H1 (cell line): ENCODE results near the gene HBS1L. TPM values are rescaled to one million over a fixed set of nuclear protein-coding genes. Genes with fewer than 3 reads are reported as not detected.

Experiments used
- CTCF ChIA-PET: fragments of 300-600 bp; sonication (Branson Sonifier 250); formaldehyde crosslinking; loops from one replicate; lab custom pipeline; 2021; ENCODE audit not compliant: partially characterized antibody; lab: Charles Lee
- POLR2A ChIA-PET: fragments of 300-600 bp; sonication (Branson Sonifier 250); formaldehyde crosslinking; loops from one replicate; lab custom pipeline; 2021; ENCODE audit warnings: inconsistent platforms; ENCODE audit not compliant: partially characterized antibody; lab: Charles Lee
- DNase-seq, 2 experiments: peaks; one replicate each; pipeline versions ENCODE4 v3.0.0 to v3.0.0-alpha.2; 2010 to 2022; ENCODE audit warnings: low spot score in 2 of 2, low read depth in 1 of 2, mixed read lengths in 1 of 2
- FAIRE-seq: peaks from 2 replicates; lab custom pipeline; 2011; peaks lifted over from hg19 to GRCh38; lab: Jason Lieb, UNC
- H2AFZ ChIP-seq: 2 replicates; pipeline ENCODE4 v1.8.1; 2012; ENCODE audit warnings: low read length, inconsistent platforms
- H2AK5ac ChIP-seq: 2 replicates; pipeline ENCODE4 v1.6.1; 2013; ENCODE audit warnings: low read depth, low read length
- H2BK120ac ChIP-seq: replicated peaks from 2 replicates; pipeline ENCODE3; 2013; ENCODE audit warnings: low read depth, low read length, inconsistent platforms
- H2BK12ac ChIP-seq: 2 replicates; pipeline ENCODE4 v1.6.1; 2013; ENCODE audit warnings: low read depth, low read length
- H2BK15ac ChIP-seq: 2 replicates; pipeline ENCODE4 v1.6.1; 2013; ENCODE audit warnings: low read length
- H2BK20ac ChIP-seq: 2 replicates; pipeline ENCODE4 v1.6.1; 2013; ENCODE audit warnings: low read length
- H2BK5ac ChIP-seq: 2 replicates; pipeline ENCODE4 v1.6.1; 2013; ENCODE audit warnings: low read depth, low read length
- H3K14ac ChIP-seq: 2 replicates; pipeline ENCODE4 v1.6.1; 2013; ENCODE audit warnings: inconsistent platforms; ENCODE audit not compliant: insufficient read length
- H3K18ac ChIP-seq: 2 replicates; pipeline ENCODE4 v1.6.1; 2013; ENCODE audit warnings: low read length; ENCODE audit errors: extremely low read depth
- H3K23ac ChIP-seq: 2 replicates; pipeline ENCODE4 v1.6.1; 2013; ENCODE audit warnings: inconsistent platforms; ENCODE audit not compliant: insufficient read length
- H3K23me2 ChIP-seq: 2 replicates; pipeline ENCODE4 v1.6.1; 2013; ENCODE audit warnings: low read depth, low read length
- H3K27ac ChIP-seq: 2 replicates; pipeline ENCODE4 v1.6.1; 2011; ENCODE audit warnings: low read depth, low read length, inconsistent platforms
- H3K27me3 ChIP-seq, 4 experiments: replicated peaks in 1 of 4; 1 replicate in 1 of 4; 2 replicates in 3 of 4; pipeline versions ENCODE4 v1.6.1 to v1.8.1; 2011 to 2013; ENCODE audit warnings: low read length in 3 of 4, mild to moderate bottlenecking in 3 of 4, inconsistent platforms in 2 of 4, mixed read lengths in 2 of 4, moderate library complexity in 1 of 4; ENCODE audit not compliant: control insufficient read depth in 3 of 4, insufficient read depth in 3 of 4; ENCODE audit errors: extremely low read depth in 1 of 4
- H3K36me3 ChIP-seq, 4 experiments: 2 replicates each; pipeline versions ENCODE4 v1.6.1 to v1.8.1; 2011 to 2013; ENCODE audit warnings: mild to moderate bottlenecking in 4 of 4, low read length in 3 of 4, moderate library complexity in 2 of 4, control low read depth in 1 of 4, inconsistent platforms in 1 of 4; ENCODE audit not compliant: insufficient read depth in 4 of 4, control insufficient read depth in 2 of 4
- H3K4ac ChIP-seq: replicated peaks from 2 replicates; pipeline ENCODE3; 2013; ENCODE audit warnings: low read length, low read depth, mixed read lengths, inconsistent platforms; ENCODE audit not compliant: insufficient read length
- H3K4me1 ChIP-seq, 4 experiments: replicated peaks in 1 of 4; 1 replicate in 1 of 4; 2 replicates in 3 of 4; pipeline versions ENCODE4 v1.6.1 to v1.8.1; 2011 to 2013; ENCODE audit warnings: low read length in 3 of 4, inconsistent platforms in 2 of 4, mixed read lengths in 1 of 4; ENCODE audit not compliant: insufficient read depth in 4 of 4, control insufficient read depth in 3 of 4
- H3K4me2 ChIP-seq, 2 experiments: 2 replicates each; pipeline versions ENCODE4 v1.6.1 to v1.8.1; 2011 to 2013; ENCODE audit warnings: low read depth in 2 of 2, low read length in 2 of 2, control low read depth in 1 of 2, inconsistent platforms in 1 of 2, mild to moderate bottlenecking in 1 of 2; ENCODE audit not compliant: insufficient read depth in 1 of 2
- H3K4me3 ChIP-seq, 4 experiments: fragments of 200-600, 300-600 bp in 1 of 4; sonication (generic), shearing (Covaris generic), sonication (Bioruptor Twin) in 1 of 4; 2 replicates each; pipeline versions ENCODE4 v1.5.1 to v1.8.1; 2011 to 2016; ENCODE audit warnings: low read length in 4 of 4, low read depth in 3 of 4, control low read depth in 2 of 4, inconsistent platforms in 2 of 4, mild to moderate bottlenecking in 2 of 4, mixed read lengths in 1 of 4, moderate library complexity in 1 of 4; ENCODE audit not compliant: insufficient read depth in 2 of 4; ENCODE audit errors: extremely low read depth in 1 of 4
- H3K56ac ChIP-seq: replicated peaks from 2 replicates; pipeline ENCODE3; 2013; ENCODE audit warnings: low read depth, mild to moderate bottlenecking, mixed read lengths, low read length, inconsistent platforms; ENCODE audit not compliant: insufficient read length
- H3K79me1 ChIP-seq: 2 replicates; pipeline ENCODE4 v1.6.1; 2013; ENCODE audit warnings: low read depth, low read length, control low read depth
- H3K79me2 ChIP-seq, 2 experiments: 2 replicates each; pipeline versions ENCODE4 v1.6.1 to v1.8.1; 2012 to 2013; ENCODE audit warnings: low read length in 2 of 2, mild to moderate bottlenecking in 2 of 2, inconsistent platforms in 1 of 2; ENCODE audit not compliant: insufficient read depth in 2 of 2, control insufficient read depth in 1 of 2
- H3K9ac ChIP-seq, 4 experiments: replicated peaks in 1 of 4; 1 replicate in 1 of 4; 2 replicates in 3 of 4; pipeline versions ENCODE4 v1.6.1 to v1.8.1; 2011 to 2013; ENCODE audit warnings: low read depth in 3 of 4, low read length in 3 of 4, control low read depth in 2 of 4, mild to moderate bottlenecking in 2 of 4, moderate library complexity in 2 of 4, inconsistent platforms in 1 of 4; ENCODE audit errors: extremely low read depth in 1 of 4
- H3K9me3 ChIP-seq, 2 experiments: 2 replicates each; pipeline versions ENCODE4 v1.6.1 to v1.8.1; 2012 to 2013; ENCODE audit warnings: mild to moderate bottlenecking in 2 of 2, moderate library complexity in 2 of 2, control low read depth in 1 of 2, inconsistent platforms in 1 of 2, low read depth in 1 of 2, low read length in 1 of 2, mixed read lengths in 1 of 2; ENCODE audit not compliant: insufficient read depth in 2 of 2
- H4K20me1 ChIP-seq, 2 experiments: replicated peaks in 1 of 2; 2 replicates each; pipeline versions ENCODE3 to v1.8.1; 2011 to 2013; ENCODE audit warnings: inconsistent platforms in 2 of 2, low read length in 2 of 2, mild to moderate bottlenecking in 1 of 2; ENCODE audit not compliant: insufficient read depth in 2 of 2, control insufficient read depth in 1 of 2
- H4K5ac ChIP-seq: 2 replicates; pipeline ENCODE4 v1.6.1; 2013; ENCODE audit warnings: low read length, low read depth, mixed read lengths, inconsistent platforms; ENCODE audit not compliant: insufficient read length
- H4K8ac ChIP-seq: 2 replicates; pipeline ENCODE4 v1.8.0; 2013; ENCODE audit warnings: mild to moderate bottlenecking, moderate library complexity, low read length, inconsistent platforms; ENCODE audit not compliant: insufficient read depth; ENCODE audit errors: extremely low read depth
- H4K91ac ChIP-seq: replicated peaks from 2 replicates; pipeline ENCODE3; 2013; ENCODE audit warnings: low read length, mixed read lengths, inconsistent platforms; ENCODE audit not compliant: insufficient read length
- CTCF ChIP-seq, 3 experiments: IDR thresholded peaks; 1 replicate in 2 of 3; 2 replicates in 1 of 3; pipeline versions ENCODE4 v1.5.1 to v1.6.1; 2011; ENCODE audit warnings: low read length in 3 of 3, mild to moderate bottlenecking in 3 of 3, inconsistent platforms in 2 of 3, low read depth in 1 of 3, moderate library complexity in 1 of 3; ENCODE audit not compliant: insufficient read depth in 1 of 3; ENCODE audit errors: control extremely low read depth in 1 of 3
- EZH2 ChIP-seq: fragments of 200-600 bp; sonication (generic); IDR thresholded peaks from 2 replicates; pipeline ENCODE4 v1.7.1; 2012; ENCODE audit warnings: low read depth, mild to moderate bottlenecking, moderate library complexity, low read length, inconsistent platforms; ENCODE audit not compliant: severe bottlenecking
- SP1 ChIP-seq: IDR thresholded peaks from 2 replicates; pipeline ENCODE4 v1.6.1; 2011; ENCODE audit warnings: low read depth, low read length
- WGBS, 2 experiments: shearing (Covaris generic) in 1 of 2; methylation state at CpG; one replicate each; pipeline versions ENCODE4 v1.1.6 to v1.1.7; 2013 to 2015; ENCODE audit warnings: low lambda C conversion rate in 2 of 2, mixed read lengths in 2 of 2, inconsistent platforms in 1 of 2, low coverage in 1 of 2, missing lambda C conversion rate in 1 of 2; ENCODE audit not compliant: insufficient replicate concordance in 2 of 2, insufficient coverage in 1 of 2, insufficient read length in 1 of 2; ENCODE audit errors: extremely low coverage in 1 of 2, missing lambda C conversion rate in 1 of 2; 5-methylcytosine and 5-hydroxymethylcytosine counted together
- polyA plus RNA-seq, 7 experiments: library from polyadenylated mRNA; depleted of rRNA in 3 of 7; stranded (reverse) in 5 of 7; unstranded in 2 of 7; fragments of >200 nt in 5 of 7; fragments of 200-250 nt in 2 of 7; gene quantifications; 1 replicate in 5 of 7; 2 replicates in 1 of 7; 4 replicates in 1 of 7; pipeline versions ENCODE4 v1.2.1 to v1.2.3, GENCODE V29; 2011 to 2013; ENCODE audit warnings: missing spikeins in 2 of 7, mixed read lengths in 2 of 7
- total RNA-seq: library from RNA; stranded (reverse); fragmentation: NEBNext Ultra II Directional; extraction: Animal tissue kit (Norgen Biotek cat#: 25700); gene quantifications from 2 replicates; pipeline ENCODE4 v1.2.1, GENCODE V29; 2021

HBS1L gene
- total and polyA plus RNA-seq, 2 of the 8 experiments (the other 6 are each of a cell fraction or from before 2014, with no cell fraction given), result 28.1 to 97.1 TPM

GRCh38 chr6:135096403-135097130, 41.9 kb upstream of the HBS1L start:
- Histone ChIP-seq H3K56ac (no peak overlapping the region), H3K4me1 (no peaks in the 10 kb centered on the region), H3K4me3 (no peak overlapping the region), H4K20me1 (no peaks in the 10 kb centered on the region), H3K36me3 (no peaks in the 10 kb centered on the region), H3K4me2 (no peak overlapping the region), H3K4ac (no peak overlapping the region), H3K14ac (no peak overlapping the region), H2AK5ac (no peak overlapping the region), H3K27ac (no peak overlapping the region), H2BK15ac (no peak overlapping the region), H3K23ac (no peak overlapping the region), H2BK5ac (no peak overlapping the region), H3K9me3 (no peaks in the 10 kb centered on the region), H4K5ac (no peak overlapping the region), H2AFZ (no peak overlapping the region), H3K79me2 (no peaks in the 10 kb centered on the region), H3K27me3 (no peaks in the 10 kb centered on the region), H3K23me2 (peaks cover 1% of the 10 kb centered on the region; the same call in 1 of the 2 replicates), H3K9ac (no peak overlapping the region), H2BK20ac (no peak overlapping the region), H2BK12ac (no peak overlapping the region), H4K8ac (no peak overlapping the region), H2BK120ac (no peak overlapping the region), H3K79me1 (no peaks in the 10 kb centered on the region), H4K91ac (no peak overlapping the region), H3K18ac (no peak overlapping the region)
- TF ChIP-seq SP1, result no peak
- TF ChIP-seq CTCF (IDR thresholded peaks at IDR 0.05; ENCODE audit: control extremely low read depth in 1 of 3, insufficient read depth in 1 of 3, low read depth in 1 of 3, low read length in 3 of 3), result no peak
- no peak for TF ChIP-seq EZH2
- ChIA-PET POLR2A (no interaction called here), CTCF (interaction anchor here (0.7 to 1.0 kb wide), 2 partner anchors 33 to 66 kb away, joined by 3 read pairs; no protein-coding TSS in a partner anchor)
- DNase-seq, result no peak
- 88% methylated on average over 3 of the region's 3 CpGs; no CpG with 5 or more reads in 1 of the 2 experiments for WGBS, 2 experiments
- FAIRE-seq, result no peak
